ENCODE data around the gene PPP1R7.

DNA sequence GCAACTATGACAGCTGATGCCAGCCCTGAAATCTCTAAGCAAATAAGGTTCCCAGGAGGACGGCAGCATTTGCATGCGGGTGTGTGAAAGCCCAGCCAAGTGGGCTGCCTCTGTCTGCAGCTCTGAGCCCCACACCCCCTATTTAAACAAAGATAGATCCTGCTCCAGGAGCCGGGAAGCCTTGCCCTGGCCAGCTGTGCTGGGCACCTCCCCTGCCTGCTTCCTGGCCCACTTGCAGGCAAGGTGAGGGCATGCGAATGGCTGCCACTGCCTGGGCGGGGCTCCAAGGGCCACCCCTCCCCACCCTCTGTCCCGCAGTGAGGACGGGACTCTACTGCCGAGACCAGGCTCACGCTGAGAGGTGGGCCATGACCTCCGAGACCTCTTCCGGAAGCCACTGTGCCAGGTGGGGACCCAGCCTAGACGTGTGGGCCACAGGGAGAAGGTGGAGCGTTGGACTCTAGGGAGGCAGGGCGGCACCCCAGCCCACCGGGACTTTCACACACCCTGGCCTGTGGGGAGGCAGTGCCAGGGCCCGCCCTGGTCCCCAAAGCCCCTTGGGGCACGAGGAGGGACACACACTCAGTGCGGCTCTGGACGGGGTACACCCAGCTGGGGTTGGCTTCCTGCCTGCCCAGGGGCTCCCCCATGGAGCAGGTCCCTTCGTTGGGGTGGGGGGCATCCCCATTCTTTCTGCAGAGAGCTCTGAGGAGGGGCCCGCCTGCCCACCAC lies 38.3 kb downstream of the PPP1R7 start, which contains the start of gene ANO7:
- TF ChIP-seq, protein P1, sequence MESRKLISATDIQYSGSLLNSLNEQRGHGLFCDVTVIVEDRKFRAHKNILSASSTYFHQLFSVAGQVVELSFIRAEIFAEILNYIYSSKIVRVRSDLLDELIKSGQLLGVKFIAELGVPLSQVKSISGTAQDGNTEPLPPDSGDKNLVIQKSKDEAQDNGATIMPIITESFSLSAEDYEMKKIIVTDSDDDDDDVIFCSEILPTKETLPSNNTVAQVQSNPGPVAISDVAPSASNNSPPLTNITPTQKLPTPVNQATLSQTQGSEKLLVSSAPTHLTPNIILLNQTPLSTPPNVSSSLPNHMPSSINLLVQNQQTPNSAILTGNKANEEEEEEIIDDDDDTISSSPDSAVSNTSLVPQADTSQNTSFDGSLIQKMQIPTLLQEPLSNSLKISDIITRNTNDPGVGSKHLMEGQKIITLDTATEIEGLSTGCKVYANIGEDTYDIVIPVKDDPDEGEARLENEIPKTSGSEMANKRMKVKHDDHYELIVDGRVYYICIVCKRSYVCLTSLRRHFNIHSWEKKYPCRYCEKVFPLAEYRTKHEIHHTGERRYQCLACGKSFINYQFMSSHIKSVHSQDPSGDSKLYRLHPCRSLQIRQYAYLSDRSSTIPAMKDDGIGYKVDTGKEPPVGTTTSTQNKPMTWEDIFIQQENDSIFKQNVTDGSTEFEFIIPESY (CRISPR knock-in tag; IDR thresholded peaks at IDR 0.05), result no peak
- TF ChIP-seq ZNF23 (CRISPR knock-in tag; IDR thresholded peaks at IDR 0.05), result no peak
- TF ChIP-seq, protein P2, sequence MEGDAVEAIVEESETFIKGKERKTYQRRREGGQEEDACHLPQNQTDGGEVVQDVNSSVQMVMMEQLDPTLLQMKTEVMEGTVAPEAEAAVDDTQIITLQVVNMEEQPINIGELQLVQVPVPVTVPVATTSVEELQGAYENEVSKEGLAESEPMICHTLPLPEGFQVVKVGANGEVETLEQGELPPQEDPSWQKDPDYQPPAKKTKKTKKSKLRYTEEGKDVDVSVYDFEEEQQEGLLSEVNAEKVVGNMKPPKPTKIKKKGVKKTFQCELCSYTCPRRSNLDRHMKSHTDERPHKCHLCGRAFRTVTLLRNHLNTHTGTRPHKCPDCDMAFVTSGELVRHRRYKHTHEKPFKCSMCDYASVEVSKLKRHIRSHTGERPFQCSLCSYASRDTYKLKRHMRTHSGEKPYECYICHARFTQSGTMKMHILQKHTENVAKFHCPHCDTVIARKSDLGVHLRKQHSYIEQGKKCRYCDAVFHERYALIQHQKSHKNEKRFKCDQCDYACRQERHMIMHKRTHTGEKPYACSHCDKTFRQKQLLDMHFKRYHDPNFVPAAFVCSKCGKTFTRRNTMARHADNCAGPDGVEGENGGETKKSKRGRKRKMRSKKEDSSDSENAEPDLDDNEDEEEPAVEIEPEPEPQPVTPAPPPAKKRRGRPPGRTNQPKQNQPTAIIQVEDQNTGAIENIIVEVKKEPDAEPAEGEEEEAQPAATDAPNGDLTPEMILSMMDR (IDR thresholded peaks at IDR 0.05 in 2 of 3, conservative IDR thresholded peaks at IDR 0.05 in 1 of 3; ENCODE audit: insufficient read depth in 2 of 3, low read depth in 1 of 3, low read length in 3 of 3), result no peak
- TF ChIP-seq ZFP36 (IDR thresholded peaks at IDR 0.05; ENCODE audit: low read depth, low read length, partially characterized antibody), result no peak
- no peak for TF ChIP-seq EP300 (IDR thresholded peaks at IDR 0.05; ENCODE audit: low read length)
- TF ChIP-seq JUN (IDR thresholded peaks at IDR 0.05; ENCODE audit: borderline replicate concordance, low read depth, low read length), result no peak
- no peak for TF ChIP-seq JUN (CRISPR knock-in tag; IDR thresholded peaks at IDR 0.05; ENCODE audit: borderline replicate concordance)
- no peak for TF ChIP-seq FOS (IDR thresholded peaks at IDR 0.05; ENCODE audit: extremely low read depth, insufficient read length)
- TF ChIP-seq NR3C1 (CRISPR knock-in tag; IDR thresholded peaks at IDR 0.05), result no peak
- TF ChIP-seq PHF8 (IDR thresholded peaks at IDR 0.05; ENCODE audit: borderline replicate concordance, low read length), result no peak
- no peak for TF ChIP-seq ZNF184 (CRISPR knock-in tag; IDR thresholded peaks at IDR 0.05)
- no peak for TF ChIP-seq YY1 (IDR thresholded peaks at IDR 0.05; ENCODE audit: borderline replicate concordance in 1 of 3, control insufficient read depth in 1 of 3, extremely low read depth in 1 of 3, insufficient read depth in 3 of 3, insufficient read length in 1 of 3, insufficient replicate concordance in 2 of 3, low read depth in 1 of 3, low read length in 2 of 3)
- no peak for TF ChIP-seq ZNF445 (CRISPR knock-in tag; IDR thresholded peaks at IDR 0.05; ENCODE audit: low read depth)

Data from K562 (cell line).